ENCODE data around the gene SLC2A8. TPM values are rescaled to one million over a fixed set of nuclear protein-coding genes. Genes with fewer than 3 reads are reported as not detected.

Gene SLC2A8
- total RNA-seq, 1 donor from 2014 or later: 18.5 TPM

GRCh38 chr9:127452691-127453090 is 55.7 kb downstream of the SLC2A8 start:
- TF ChIP-seq CTCF (IDR thresholded peaks at IDR 0.05): no peak
- Histone ChIP-seq H3K4me3 (peak overlapping the region; percentile 81), H3K27ac (peak overlapping the region; percentile 92), H3K36me3 (peaks cover 39% of the 10 kb centered on the region), H3K4me1 (peaks cover 44% of the 10 kb centered on the region), H3K27me3 (ENCODE audit: low read depth) (no peaks in the 10 kb centered on the region), H3K9me3 (no peaks in the 10 kb centered on the region)
- intact Hi-C loops (cut with DNase I): no loop called here
- peak; percentile 57 for DNase-seq
- no peak for ATAC-seq

- ATAC-seq: no peak
- H3K36me3 ChIP-seq: peaks cover 39% of the 10 kb centered on the region
Observed at GRCh38 chr9:127455324-127455992, 58.5 kb downstream of the SLC2A8 start.

GRCh38 chr9:127457191-127457878 is 60.4 kb downstream of the SLC2A8 start:
- ATAC-seq (no peak), DNase-seq (no peak)
- intact Hi-C loops (cut with DNase I): no loop called here
- H3K27me3 ChIP-seq (ENCODE audit: low read depth): no peaks in the 10 kb centered on the region
- no peaks in the 10 kb centered on the region for H3K9me3 ChIP-seq
- no peak overlapping the region for H3K4me3 ChIP-seq
- no peak overlapping the region for H3K27ac ChIP-seq
- peaks cover 57% of the 10 kb centered on the region for H3K36me3 ChIP-seq
- TF ChIP-seq CTCF (IDR thresholded peaks at IDR 0.05): no peak
- peaks cover 18% of the 10 kb centered on the region for H3K4me1 ChIP-seq

More at GRCh38 chr9:127455324-127455992, 58.5 kb downstream of the SLC2A8 start:
- DNase-seq: peak; percentile 59
- no peak overlapping the region for H3K4me3 ChIP-seq
- peak; percentile 41 for TF ChIP-seq CTCF (IDR thresholded peaks at IDR 0.05)
- H3K27me3 ChIP-seq (ENCODE audit: low read depth): no peaks in the 10 kb centered on the region
- peak overlapping the region; percentile 13 for H3K27ac ChIP-seq
- intact Hi-C loops (cut with DNase I): no loop called here
- no peaks in the 10 kb centered on the region for H3K9me3 ChIP-seq
- peaks cover 24% of the 10 kb centered on the region for H3K4me1 ChIP-seq

Other genes with a start within 250 kb of the SLC2A8 start
- 7.8 TPM for gene GARNL3, start 132.4 kb upstream of the SLC2A8 start, total RNA-seq
- gene ZNF79, start 27.2 kb downstream of the SLC2A8 start, total RNA-seq: 9.5 TPM
- 1,018 TPM for gene RPL12, start 54.2 kb downstream of the SLC2A8 start, total RNA-seq
- gene LRSAM1, start 54.3 kb downstream of the SLC2A8 start, total RNA-seq: 25.9 TPM
- gene STXBP1, start 215.1 kb downstream of the SLC2A8 start, total RNA-seq: 88.6 TPM

Measured in lower lobe of right lung (tissue), 2 donors.